Upper lobe of left lung (tissue), 6 donors: ENCODE data around the gene GPR153. TPM values are rescaled to one million over a fixed set of nuclear protein-coding genes. Genes with fewer than 3 reads are reported as not detected.

Source experiments
- ATAC-seq, 2 donors: fragments of 200-7000 bp; cut with Tn5 transposase; one replicate each; pipeline ENCODE4 v1.9.1; 2022; ENCODE audit warnings: mild to moderate bottlenecking in 2 of 2, moderate library complexity in 2 of 2; ENCODE audit not compliant: low FRiP score in 2 of 2
- DNase-seq, 2 donors: peaks; one replicate each; pipeline ENCODE4 v3.0.0-alpha.2; 2019 to 2020
- H3K27ac ChIP-seq, 4 donors: fragments of 200-600 bp; sonication (generic); one replicate each; pipeline ENCODE4 v1.5.1; 2016 to 2019
- H3K27me3 ChIP-seq, 4 donors: fragments of 200-600 bp; sonication (generic); one replicate each; pipeline ENCODE4 v1.5.1; 2017 to 2019
- H3K36me3 ChIP-seq, 4 donors: fragments of 200-600 bp; sonication (generic); one replicate each; pipeline ENCODE4 v1.5.1; 2016 to 2019
- H3K4me1 ChIP-seq, 4 donors: fragments of 200-600 bp; sonication (generic); one replicate each; pipeline ENCODE4 v1.5.1; 2018 to 2019
- H3K4me3 ChIP-seq, 4 donors: fragments of 200-600 bp; sonication (generic); one replicate each; pipeline ENCODE4 v1.5.1; 2017 to 2019; ENCODE audit warnings: mild to moderate bottlenecking in 2 of 4, moderate library complexity in 1 of 4
- H3K9me3 ChIP-seq, 4 donors: fragments of 200-600 bp; sonication (generic); one replicate each; pipeline ENCODE4 v1.5.1; 2018 to 2019
- CTCF ChIP-seq, 6 experiments: fragments of 450-650 bp in 4 of 6; fragments of 200-600 bp in 2 of 6; sonication (generic) in 2 of 6; IDR thresholded peaks; one replicate each; pipeline ENCODE4 v1.5.1; 2016 to 2019; ENCODE audit warnings: antibody characterized with exemption in 6 of 6
- EP300 ChIP-seq, 4 donors: sonication (generic); formaldehyde crosslinking; IDR thresholded peaks; one replicate each; pipeline ENCODE4 v1.5.1; 2017; ENCODE audit warnings: antibody characterized with exemption in 4 of 4, control low read depth in 2 of 4
- POLR2A ChIP-seq, 4 donors: fragments of 450-650 bp; IDR thresholded peaks; one replicate each; pipeline ENCODE4 v1.5.1; 2016 to 2017; ENCODE audit warnings: antibody characterized with exemption in 4 of 4, mild to moderate bottlenecking in 2 of 4
- POLR2AphosphoS5 ChIP-seq, 2 donors: sonication (generic); formaldehyde crosslinking; IDR thresholded peaks; one replicate each; pipeline ENCODE4 v1.5.1; 2017; ENCODE audit warnings: antibody characterized with exemption in 2 of 2
- WGBS, 2 donors: methylation state at CpG; one replicate each; pipeline ENCODE4 v1.1.5; 2017 to 2018; 5-methylcytosine and 5-hydroxymethylcytosine counted together
- total RNA-seq, 6 donors: library from RNA; depleted of rRNA in 4 of 6; stranded (reverse); fragments of >200 nt in 4 of 6; gene quantifications; one replicate each; pipeline versions ENCODE4 v1.1.0 to v1.2.1, GENCODE V29; 2016 to 2021
- donor health status: DM: no; HTN: no; CAD: no; lungs with moderate emphysema.
- donor health status: DM: no; HTN: yes; CAD: no; lungs with severe emphysema.

Gene GPR153
- total RNA-seq, 6 donors from 2014 or later, result 2.4 to 25.7 (median 12.5) TPM

DNA sequence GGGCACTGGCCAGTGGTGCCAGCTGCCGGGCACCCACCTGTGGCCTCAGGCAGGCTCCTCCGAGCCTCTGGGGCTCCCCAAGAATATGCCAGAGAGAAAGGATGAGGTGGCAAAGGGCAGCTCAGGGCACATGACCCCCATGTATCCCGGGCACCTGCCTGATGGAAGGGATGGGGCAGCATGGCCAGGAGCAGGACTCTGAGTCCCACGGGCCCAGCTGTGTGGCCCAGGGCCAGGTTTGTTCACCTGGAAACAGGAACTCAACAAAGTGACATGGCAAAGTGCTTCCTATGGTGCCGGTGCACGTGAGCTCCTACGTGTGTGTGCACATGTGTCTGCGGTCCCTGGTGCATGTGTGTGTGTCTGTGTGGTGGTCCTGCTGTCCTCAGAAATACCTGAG, 9.5 kb upstream of the GPR153 start:
- DNase-seq (no peak), ATAC-seq (no peak)
- no peak for TF ChIP-seq EP300 (IDR thresholded peaks at IDR 0.05)
- no peak for TF ChIP-seq CTCF (IDR thresholded peaks at IDR 0.05)
- TF ChIP-seq POLR2AphosphoS5 (IDR thresholded peaks at IDR 0.05), result no peak
- TF ChIP-seq POLR2A (IDR thresholded peaks at IDR 0.05), result no peak
- no peak overlapping the region for H3K4me3 ChIP-seq
- H3K27ac ChIP-seq, result no peak overlapping the region
- 61 to 86% methylated on average over 2 to 7 of the region's 8 CpGs for WGBS, 2 donors
- no peaks in the 10 kb centered on the region for H3K4me1 ChIP-seq
- H3K9me3 ChIP-seq, result no peaks in the 10 kb centered on the region
- H3K36me3 ChIP-seq, result no peaks in the 10 kb centered on the region
- no peaks in the 10 kb centered on the region for H3K27me3 ChIP-seq

DNA sequence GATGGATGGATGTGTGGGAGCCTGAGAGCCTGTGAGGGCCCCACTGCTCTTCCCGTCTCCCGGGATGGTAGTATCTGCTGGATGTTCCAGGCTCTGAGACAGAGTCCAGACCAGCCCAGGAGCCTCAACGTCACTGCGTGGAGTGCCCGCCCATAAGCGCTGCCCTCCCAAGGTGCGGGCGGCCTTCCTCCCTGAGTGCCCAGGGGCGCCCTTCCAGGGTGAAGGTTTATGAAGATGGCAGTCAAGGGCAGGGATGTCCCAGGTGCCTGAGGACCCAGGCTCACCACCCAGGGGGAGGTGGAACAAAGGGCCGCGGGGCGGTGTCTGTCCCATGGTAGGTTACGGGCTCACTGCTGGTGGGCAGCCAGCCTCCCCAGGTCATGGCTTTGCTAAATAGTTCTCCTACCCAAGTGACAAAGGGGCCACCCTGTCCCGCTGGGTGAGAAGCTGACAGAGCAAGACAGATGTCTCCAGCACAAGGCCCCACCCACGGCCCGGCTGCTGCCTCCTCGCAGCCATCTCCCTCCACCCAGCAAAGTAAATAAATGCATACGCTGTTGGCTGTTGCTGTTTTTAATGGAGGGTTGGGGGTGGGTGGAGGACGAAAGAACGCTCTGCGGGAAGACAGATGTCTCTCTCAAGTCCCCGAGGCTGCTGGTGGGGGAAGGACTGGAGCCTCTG, 9.0 kb upstream of the GPR153 start:
- DNase-seq (peak in 1 of 2 donors; percentile 57), ATAC-seq (no peak)
- Histone ChIP-seq H3K27ac (no peak overlapping the region), H3K27me3 (no peaks in the 10 kb centered on the region), H3K4me1 (peaks cover 0 to under 1% (median 0%) of the 10 kb centered on the region in 4 donors), H3K36me3 (no peaks in the 10 kb centered on the region), H3K4me3 (no peak overlapping the region), H3K9me3 (no peaks in the 10 kb centered on the region)
- TF ChIP-seq EP300 (IDR thresholded peaks at IDR 0.05), result no peak
- TF ChIP-seq CTCF (IDR thresholded peaks at IDR 0.05), result no peak
- TF ChIP-seq POLR2A (IDR thresholded peaks at IDR 0.05), result no peak
- 69 to 87% methylated on average over 12 to 22 of the region's 22 CpGs for WGBS, 2 donors

DNA sequence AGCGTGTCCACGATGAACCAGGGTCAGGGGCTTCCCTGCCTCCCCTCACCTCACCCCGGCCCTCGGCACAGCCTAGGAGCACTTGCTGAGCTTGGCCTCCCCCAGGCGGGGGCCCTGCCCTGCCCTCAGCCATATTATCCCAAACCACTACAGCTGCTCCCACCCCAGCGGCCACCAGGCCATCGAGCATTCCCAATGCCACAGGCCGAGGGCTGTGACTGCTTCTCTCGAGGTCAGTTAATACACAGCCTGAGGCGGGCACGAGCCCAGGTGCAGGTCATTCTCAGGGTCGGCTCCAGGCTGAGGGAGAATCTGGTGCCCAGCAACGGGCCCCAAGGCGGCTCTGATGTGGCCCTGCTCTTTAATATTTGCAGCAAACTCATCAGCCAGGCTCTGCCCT, 8.4 kb upstream of the GPR153 start:
- DNase-seq, result no peak
- no peaks in the 10 kb centered on the region for H3K36me3 ChIP-seq
- H3K27ac ChIP-seq, result no peak overlapping the region
- H3K4me3 ChIP-seq, result no peak overlapping the region
- no peak for ATAC-seq
- peaks cover 0 to 2% (median 0%) of the 10 kb centered on the region in 4 donors for H3K4me1 ChIP-seq
- TF ChIP-seq CTCF (IDR thresholded peaks at IDR 0.05) (no peak), POLR2A (IDR thresholded peaks at IDR 0.05) (no peak), POLR2AphosphoS5 (IDR thresholded peaks at IDR 0.05) (no peak), EP300 (IDR thresholded peaks at IDR 0.05) (no peak)
- H3K9me3 ChIP-seq, result no peaks in the 10 kb centered on the region
- 93% methylated on average over 14 of the region's 14 CpGs; no CpG with 5 or more reads in 1 of the 2 donors for WGBS, 2 donors
- H3K27me3 ChIP-seq, result no peaks in the 10 kb centered on the region

GRCh38 chr1:6268415-6268814, 7.5 kb upstream of the GPR153 start:
- Histone ChIP-seq H3K4me1 (peaks cover 0 to 8% (median 0%) of the 10 kb centered on the region in 4 donors), H3K9me3 (no peaks in the 10 kb centered on the region), H3K27me3 (no peaks in the 10 kb centered on the region), H3K4me3 (no peak overlapping the region), H3K27ac (no peak overlapping the region), H3K36me3 (no peaks in the 10 kb centered on the region)
- 81 to 86% methylated on average over 14 to 21 of the region's 21 CpGs for WGBS, 2 donors
- no peak for DNase-seq
- ATAC-seq, result no peak
- TF ChIP-seq EP300 (IDR thresholded peaks at IDR 0.05), result no peak

- 90% methylated on average over 12 of the region's 12 CpGs for WGBS, 2 donors
- ATAC-seq (no peak), DNase-seq (no peak)
- peaks cover 0 to 8% (median 0%) of the 10 kb centered on the region in 4 donors for H3K4me1 ChIP-seq
- no peak overlapping the region for H3K27ac ChIP-seq
- H3K9me3 ChIP-seq, result no peaks in the 10 kb centered on the region
- H3K36me3 ChIP-seq, result no peaks in the 10 kb centered on the region
- no peaks in the 10 kb centered on the region for H3K27me3 ChIP-seq
- H3K4me3 ChIP-seq, result no peak overlapping the region
- TF ChIP-seq CTCF (IDR thresholded peaks at IDR 0.05) (no peak), POLR2A (IDR thresholded peaks at IDR 0.05) (no peak), EP300 (IDR thresholded peaks at IDR 0.05) (no peak), POLR2AphosphoS5 (IDR thresholded peaks at IDR 0.05) (no peak)
These were observed 6.9 kb upstream of the GPR153 start for GRCh38 chr1:6267686-6268322.
